Measurements from ENCODE around the gene NBPF20.
"Not testable (repeated sequence)": the region's sequence is repeated elsewhere in the genome, so short reads cannot be mapped to it uniquely, and the experiment has no call there.

The NBPF20 gene

GRCh38 chr1:145430830-145431229 is 5.4 kb upstream of the NBPF20 start:
- not testable (repeated sequence) for DNase-seq (ENCODE audit: low read depth in 3 of 3)

GRCh38 chr1:145429329-145429728 is 3.9 kb upstream of the NBPF20 start:
- DNase-seq (ENCODE audit: low read depth in 3 of 3), result not testable (repeated sequence)

DNA sequence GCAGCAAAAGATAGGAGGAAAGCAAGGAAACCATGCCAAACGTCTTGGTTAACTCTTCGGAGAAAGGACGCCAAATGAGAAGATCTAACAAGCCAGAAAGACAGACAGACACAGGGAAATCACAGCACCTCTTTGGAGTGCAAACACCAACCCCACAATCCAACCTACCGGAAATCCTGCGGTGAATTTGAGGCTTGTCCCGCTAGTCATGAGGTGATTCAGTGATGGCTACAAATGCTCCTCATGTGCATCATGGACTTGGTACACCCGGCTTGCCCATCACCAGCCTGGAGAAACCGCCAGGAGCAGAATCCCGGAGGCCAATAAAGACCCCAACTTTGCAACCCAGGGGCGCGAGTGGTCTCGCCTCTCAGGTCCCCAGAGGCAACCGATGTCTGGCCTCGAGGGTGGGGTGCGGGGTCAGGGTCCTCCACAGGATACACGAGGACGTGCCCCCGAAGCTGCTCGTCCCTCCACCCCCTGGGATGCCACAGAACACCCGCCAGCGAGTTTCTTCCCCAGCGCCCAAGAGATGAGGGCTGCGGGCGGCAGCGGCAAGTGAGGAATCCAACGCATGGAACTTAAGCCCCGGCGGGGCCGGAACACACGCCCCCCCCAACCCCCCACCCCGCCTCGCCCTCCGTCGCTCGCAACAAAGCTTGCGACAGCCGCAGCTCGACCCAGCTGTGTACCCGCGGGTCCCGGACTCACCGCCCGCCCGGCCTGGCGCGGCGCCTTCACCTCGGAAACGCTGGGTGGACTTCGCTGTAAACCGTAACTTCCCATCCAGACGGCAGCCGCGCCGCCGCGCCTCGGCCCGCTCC is 579 bp downstream of the NBPF20 start:
- peak in 1 of 3 donors; percentile 22 for DNase-seq (ENCODE audit: low read depth in 3 of 3)

- DNase-seq (ENCODE audit: low read depth in 3 of 3), result not testable (repeated sequence)
These were observed 10.3 kb downstream of the NBPF20 start for GRCh38 chr1:145415149-145415548.

DNA sequence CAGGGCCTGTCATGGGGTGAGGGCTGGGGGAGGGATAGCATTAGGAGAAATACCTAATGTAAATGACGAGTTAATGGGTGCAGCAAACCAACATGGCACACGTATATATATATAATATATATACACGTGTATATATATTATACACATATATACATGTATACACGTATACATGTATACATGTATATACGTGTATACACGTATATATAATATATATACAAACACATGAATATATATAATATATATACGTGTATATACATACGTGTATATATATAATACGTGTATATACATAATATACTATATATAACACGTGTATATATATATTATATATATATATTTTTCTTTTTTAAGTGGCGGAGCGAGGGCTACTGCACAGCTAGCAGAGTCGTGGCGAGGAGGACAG is 18.1 kb downstream of the NBPF20 start:
- DNase-seq (ENCODE audit: low read depth in 3 of 3), result not testable (repeated sequence)

GRCh38 chr1:145404949-145405348 is 20.5 kb downstream of the NBPF20 start:
- not testable (repeated sequence) for DNase-seq (ENCODE audit: low read depth in 3 of 3)

DNA sequence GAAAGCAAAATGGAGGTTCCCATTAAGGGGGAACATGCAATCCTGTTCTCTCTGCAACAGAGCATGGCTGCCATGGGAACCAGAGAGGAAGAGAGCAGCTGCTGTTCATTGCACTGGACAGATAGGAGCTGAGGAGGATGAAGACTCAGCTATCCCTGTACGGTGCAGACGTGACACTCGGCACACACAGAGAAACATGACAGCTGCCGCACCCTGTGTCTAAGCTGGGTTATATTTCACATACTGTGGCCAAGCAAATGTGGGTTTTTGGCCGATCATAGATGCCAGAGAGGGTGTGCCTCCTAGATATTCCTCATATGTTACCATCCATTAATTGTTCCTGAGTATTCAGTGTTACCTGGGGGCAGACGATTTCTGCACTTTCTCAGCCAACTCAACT is 24.7 kb downstream of the NBPF20 start:
- DNase-seq (ENCODE audit: low read depth in 3 of 3), result not testable (repeated sequence)

Measured in stimulated activated CD4-positive, alpha-beta T cell treated with anti-CD3 and anti-CD28 coated beads, TNF-alpha, amount 100 ng/mL, for 48 hours (primary cell).